NCI-H510A treated with DMSO at 0.1 percent for 48 hours (cell line): ENCODE results near the gene MEF2C.
"Not testable (repeated sequence)": the region's sequence is repeated elsewhere in the genome, so short reads cannot be mapped to it uniquely, and the experiment has no call there.

ENCODE experiments used
- DNase-seq: peaks from one replicate; lab custom pipeline; 2025; lab: John Stamatoyannopoulos, UW

Gene MEF2C

DNA sequence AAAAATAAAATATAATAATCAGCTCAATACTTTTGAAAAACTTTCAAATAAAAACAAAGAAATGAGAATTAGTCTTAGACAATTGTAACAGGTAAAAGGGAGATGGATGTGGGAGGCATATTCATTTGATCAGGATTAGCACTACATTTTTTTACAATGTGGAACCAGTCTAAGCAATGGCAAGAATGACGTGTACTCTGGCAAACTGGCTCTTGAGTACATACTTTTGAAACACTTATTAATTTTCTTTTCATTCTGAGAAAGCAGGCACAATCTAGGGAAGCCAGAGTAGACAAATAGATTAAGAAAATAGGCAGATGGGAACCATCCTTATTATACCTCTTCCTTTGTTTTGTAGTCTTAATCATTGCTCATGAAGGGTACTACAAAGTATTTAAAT lies 79.7 kb downstream of the MEF2C start:
- no peak for DNase-seq

DNA sequence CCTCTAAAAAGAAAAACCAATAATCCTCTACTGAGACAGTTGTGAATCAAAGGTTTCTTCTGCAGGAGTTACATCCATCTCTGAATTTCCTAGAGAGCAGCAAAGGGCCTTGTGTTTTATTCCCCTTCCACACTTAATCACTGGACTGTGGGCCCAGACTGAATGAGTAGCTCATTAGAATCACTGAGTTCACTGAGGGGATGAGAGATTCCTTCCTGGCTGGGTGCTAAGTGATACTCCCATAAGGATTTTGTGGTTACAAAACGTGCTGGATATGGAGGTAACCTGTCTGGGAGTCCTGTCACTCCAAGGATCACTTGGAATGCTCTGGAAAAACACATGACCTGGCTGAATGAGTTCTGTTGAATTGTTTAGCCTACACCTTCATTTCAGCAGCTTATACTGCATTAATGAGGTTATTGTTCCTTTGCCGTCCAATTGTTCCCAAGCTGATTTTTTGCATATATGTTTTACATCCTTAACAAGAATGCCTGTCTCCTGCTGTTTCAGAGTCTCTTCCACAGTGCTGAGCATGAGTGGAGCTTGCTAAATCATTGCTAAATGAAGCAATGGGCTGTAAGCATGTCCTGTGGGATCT lies 82.9 kb downstream of the MEF2C start:
- DNase-seq: no peak

DNA sequence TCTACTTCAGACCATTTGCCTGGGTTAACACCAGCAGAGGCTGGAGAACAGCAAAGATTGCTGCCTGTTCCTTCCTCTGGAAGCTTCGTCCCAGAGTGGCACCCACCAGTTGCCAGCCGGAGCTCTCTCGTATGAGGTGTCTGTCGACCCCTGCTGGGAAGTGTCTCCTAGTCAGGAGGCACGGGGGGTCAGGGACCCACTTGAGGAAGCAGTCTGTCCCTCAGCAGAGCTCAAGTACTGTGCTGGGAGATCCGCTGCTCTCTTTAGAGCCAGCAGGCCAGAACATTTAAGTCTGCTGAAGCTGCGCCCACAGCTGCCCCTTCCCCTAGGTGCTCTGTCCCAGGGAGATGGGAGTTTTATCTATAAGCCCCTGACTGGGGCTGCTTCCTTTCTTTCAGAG lies 84.1 kb downstream of the MEF2C start:
- not testable (repeated sequence) for DNase-seq

DNA sequence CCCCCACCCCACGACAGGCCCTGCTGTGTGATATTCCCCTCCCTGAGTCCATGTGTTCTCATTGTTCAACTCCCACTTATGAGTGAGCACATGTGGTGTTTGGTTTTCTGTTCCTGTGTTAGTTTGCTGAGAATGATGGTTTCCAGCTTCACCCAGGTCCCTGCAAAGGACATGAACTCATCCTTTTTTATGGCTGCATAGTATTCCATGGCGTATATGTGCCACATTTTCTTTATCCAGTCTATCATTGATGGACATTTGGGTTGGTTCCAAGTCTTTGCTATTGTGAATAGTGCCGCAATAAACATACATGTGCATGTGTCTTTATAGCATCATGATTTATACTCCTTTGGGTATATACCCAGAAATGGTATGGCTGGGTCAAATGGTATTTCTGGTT lies 89.2 kb downstream of the MEF2C start:
- DNase-seq: not testable (repeated sequence)

DNA sequence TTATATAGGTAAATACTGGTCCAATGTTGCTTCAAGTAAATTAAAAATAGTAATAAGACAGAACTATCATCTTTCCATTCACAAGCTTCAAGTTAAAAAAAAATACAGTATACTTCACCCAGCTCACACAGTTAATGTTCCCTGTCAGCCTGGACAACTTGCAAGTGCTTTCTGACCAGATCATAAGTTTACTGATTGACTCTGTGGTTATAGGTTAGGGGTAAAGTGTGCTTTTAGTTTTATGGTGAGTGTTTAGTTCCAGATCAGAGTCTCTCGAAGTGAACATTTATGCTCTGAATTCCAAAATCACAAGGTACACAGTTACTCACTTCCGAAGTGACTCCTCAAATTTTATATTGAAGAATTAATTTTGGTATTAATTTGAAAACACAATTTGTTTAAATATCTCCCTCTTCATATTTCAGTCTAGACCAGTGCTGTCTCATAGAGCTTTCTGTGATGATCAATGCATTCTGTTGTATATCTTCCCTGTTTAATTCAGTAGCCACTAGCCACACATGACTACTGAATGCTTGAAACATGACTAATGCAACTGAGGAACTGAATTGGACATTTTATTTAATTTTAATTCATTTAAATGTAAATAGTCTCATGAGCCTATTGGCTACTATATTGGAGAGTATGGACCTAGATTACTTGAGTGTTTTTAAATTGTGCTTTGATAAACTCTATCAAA lies 90.7 kb downstream of the MEF2C start:
- DNase-seq: no peak

DNA sequence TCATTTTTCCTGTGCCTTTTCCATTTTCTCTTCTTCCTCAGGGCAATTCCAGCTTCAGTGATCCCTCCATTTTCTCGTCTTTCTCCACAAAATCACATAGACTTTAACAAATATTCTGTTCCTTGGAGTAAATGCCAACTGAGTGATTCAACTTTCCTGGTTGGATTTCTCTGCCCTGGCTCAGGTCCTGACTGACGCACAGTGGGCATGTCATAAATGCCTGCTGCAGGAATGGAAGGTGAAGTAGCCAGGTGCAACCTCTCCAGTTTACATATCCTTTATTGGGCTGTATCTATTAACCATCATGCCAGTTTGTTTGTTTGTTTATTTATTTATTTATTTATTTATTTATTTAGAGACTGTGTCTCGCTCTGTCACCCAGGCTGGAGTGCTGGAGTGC lies 95.1 kb downstream of the MEF2C start:
- DNase-seq: no peak

DNA sequence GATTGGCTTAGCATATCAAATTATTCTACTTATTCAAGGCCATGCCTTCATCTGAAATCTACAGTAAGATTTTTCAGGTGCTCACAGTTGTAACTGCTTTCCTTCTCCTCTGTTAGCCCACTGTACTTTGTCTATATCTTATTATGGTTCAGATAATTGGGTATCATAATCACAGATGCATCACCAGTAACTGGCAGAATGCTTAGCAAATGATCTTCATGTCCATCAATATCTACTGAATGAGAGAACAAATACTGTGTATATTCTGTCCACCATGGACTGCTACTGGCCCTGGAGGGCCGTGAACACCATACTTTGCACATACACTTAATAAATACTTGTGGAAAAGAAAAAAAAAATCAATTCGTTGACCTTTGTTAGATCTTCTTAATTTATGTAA lies 96.2 kb downstream of the MEF2C start:
- DNase-seq: no peak

DNA sequence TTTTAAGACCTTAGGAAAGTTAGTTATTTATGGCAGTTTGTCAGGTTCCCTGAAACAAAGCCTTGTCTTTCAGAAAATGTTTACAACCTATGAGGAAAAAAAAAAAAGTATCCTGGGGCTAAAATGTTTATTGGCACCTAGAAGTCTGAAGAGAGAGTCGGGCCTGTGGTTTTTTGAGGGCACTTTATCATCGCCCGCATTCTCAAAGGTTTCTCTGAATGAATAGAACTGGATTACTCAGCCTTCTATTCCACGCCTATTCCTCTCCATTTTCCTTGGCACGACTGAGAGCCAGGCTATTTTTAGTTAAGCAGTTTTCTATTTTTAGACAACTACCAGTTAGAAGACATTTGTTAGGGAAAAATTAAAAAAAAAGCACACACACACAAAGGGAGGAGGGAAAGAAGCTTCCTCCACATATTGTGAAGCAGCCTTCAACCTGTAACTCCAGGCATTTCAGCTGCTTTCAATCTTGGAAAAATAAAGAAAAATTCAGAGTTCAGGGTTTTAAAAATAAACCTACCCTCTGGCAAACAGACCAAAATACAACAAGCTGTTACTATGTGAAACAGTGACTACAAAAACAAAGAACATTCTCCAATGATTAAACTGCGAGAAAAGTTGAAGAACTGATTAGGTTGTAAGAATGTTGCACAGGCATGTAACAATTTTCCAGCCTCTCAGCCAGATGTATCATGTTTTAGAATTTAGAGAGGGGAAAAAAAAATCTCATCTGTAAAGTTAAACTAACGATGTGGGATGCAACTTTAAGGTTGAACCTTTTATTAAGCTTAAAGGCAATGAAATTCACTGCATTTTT lies 97.0 kb downstream of the MEF2C start:
- no peak for DNase-seq

DNA sequence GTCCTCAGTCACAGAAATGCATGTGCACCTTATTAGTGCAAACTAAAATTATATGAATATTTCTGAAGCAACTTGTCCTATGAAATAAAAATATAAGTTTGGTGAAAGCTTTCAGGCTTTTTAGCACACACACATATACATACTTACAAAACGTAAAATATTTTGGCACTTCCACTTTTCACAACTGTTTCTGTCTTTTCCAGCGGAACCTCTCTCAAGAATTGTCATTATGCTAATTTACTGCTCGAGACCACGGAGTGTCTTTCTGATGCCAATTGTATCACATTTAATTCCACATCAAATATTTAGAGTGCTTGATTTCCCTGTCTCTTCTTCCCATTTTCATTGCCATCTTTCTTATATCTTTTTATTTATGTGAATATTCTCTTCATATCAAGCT lies 100.4 kb downstream of the MEF2C start:
- no peak for DNase-seq

DNA sequence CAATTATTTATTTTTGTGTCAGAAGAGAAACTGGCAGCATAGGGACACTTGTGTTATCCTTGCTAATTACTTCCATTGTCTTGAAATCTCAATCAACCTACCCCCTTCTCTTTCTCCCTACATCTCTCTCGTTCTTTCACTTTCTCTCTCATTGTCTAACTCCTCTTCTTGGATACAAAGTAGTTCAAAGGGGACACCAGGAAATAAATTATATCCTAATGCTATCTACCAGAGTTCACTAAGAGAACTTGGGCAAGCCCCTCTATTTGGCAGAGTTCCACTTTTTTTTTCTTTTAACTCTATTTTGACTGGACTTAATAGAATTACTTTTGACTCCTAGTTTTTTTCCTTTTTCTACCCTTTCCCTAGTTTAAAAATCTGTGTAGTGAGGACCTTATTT lies 102.2 kb downstream of the MEF2C start:
- no peak for DNase-seq

DNA sequence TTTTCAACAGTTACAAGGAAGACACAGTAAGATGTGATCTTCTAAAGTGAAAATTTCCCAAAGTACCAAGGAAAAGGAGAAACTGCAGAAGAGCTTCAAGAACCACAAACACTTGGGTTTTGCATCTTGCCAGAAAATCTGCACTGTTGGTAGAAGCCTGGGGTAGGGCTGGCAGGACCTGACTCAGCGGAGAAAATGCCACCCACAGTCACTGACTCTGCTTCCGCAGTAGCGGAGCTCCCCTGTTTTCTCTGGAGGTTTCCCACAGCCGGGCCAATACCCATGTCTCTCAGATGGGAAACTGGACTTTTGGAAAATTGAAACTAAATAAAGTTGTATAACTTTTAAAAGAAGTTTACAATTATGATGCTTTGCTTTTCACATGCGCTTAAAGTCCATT lies 104.2 kb downstream of the MEF2C start:
- DNase-seq: no peak

DNA sequence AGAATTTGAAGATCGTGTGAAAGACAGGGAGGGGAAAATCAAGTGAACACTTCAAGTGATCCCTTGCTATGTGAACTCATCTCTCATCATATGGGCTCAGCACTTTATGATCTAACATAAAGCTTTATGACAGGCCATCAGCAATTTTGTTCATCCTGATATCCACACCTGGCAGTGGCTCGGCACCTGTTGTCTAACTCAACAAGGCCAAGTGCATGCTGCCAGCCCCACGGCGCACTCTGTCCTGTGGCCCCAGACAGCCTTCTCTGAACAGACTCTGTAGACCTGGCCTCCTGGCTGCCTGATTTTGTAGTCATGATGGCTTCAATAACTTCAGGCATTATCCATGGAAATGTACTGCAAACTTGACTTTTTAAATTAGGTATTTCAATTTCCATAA lies 106.3 kb downstream of the MEF2C start:
- DNase-seq: no peak

DNA sequence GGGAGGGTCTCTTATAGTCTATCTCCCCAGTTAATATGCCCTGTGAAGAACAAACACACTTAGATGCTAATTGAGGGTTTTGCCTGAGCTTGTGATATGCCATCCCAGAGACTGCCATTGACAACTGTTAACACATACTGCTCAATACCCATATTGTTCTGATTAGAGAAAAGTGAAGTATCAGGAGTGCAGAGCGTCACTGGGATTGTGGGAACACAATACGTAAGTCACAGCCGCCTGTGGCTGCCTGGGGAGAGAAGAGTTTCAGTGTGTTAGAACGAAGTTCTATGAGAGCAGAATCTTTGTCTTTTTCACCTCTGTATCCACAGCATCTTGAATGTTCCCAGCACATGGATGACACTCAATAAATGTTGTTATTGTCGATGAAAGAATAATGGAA lies 110.2 kb downstream of the MEF2C start:
- DNase-seq: no peak

DNA sequence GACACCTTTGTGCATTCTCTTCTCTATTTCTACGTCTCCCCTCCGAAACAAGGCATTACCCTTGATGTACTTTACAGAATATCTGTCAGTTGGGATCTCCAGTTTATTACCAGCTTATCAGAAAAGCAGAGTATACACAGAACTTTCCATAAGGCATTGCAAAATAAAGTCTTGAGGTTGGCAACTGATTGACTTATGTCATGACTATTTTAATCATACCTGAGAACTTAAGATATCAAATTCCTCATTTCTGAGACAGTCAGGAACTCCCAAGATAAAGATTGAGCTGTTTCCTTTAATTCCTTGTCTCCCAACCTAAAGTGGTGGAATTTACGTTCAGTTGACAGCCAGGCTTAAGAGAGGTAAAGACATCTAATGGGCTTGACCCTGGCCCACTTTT lies 110.9 kb downstream of the MEF2C start:
- no peak for DNase-seq

DNA sequence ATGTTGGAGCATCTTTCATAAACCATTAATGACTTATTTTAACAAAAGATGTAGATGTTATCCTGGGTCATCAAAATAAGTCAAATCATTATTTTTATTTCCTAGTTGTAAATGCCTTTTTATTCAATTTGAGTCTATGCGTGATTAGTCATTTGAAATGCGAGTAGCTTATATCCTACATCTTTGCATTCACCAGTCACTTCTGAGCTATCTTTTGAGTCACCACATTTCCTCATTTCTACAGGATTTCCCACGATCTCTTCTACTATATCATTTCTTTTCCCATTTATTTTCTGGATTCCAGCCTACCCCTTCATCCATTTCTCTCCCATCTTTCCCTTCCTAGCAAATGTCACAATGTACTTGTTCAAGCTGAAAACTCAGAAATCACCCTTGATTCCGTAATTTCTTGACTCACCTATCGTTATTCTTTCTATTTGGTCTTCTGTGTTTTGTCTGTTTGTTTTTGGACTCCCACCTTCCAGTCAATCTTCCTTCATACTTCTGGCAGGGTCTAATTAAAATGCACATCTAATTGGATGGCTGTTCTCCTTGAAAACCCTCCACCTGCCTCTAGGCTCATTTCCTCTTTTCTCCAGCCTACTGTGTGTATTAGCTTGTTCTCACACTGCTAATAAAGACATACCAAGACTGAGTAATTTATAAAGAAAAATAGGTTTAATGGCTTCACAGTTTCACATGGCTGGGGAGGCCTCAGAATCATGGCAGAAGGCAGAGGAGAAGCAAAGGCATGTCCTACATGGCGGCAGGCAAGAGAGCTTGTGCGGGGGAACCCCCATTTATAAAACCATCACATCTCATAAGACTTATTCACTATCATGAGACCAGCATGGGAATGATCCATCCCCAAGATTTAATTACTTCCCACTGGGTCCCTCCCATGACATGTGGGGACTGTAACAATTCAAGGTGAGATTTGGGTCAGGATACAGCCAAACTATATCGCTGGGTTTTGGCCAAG lies 112.4 kb downstream of the MEF2C start:
- DNase-seq: no peak

DNA sequence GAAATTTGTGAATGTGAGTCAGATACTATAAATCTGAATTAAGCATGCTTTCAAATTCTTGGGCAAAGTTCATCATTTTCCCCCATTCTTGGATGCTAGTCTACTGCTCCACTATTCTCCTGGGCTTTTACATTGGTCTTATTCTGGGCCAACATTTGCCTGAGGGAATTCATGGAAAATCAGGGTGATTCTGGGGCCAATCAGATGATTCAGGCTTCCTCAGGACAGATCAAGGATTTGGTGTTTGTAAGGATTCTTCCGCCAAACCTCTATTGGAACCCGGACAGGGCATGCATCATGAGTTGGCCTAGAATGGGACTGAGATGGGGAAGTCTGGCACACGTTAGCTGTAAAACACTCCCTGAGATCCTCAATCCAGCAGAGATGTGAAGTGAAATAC lies 113.8 kb downstream of the MEF2C start:
- DNase-seq: no peak

DNA sequence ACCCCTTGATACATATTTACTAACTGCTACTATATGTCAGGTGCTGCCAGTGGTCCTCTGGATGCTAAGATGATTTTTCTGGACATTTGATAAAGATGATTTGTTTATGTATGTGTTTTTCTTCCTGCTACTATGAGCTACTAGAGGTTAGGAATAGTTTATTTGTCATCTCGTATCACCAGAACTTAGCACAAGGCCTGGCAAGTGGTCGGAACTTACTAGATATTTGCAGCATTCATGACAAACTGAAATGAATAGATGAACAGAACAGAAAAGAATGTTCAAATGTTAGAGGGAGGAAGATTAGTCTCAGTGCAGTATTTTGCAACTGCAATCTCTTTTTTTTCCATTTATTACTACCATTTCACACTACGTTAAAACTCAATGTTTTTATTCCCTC lies 114.6 kb downstream of the MEF2C start:
- DNase-seq: no peak

DNA sequence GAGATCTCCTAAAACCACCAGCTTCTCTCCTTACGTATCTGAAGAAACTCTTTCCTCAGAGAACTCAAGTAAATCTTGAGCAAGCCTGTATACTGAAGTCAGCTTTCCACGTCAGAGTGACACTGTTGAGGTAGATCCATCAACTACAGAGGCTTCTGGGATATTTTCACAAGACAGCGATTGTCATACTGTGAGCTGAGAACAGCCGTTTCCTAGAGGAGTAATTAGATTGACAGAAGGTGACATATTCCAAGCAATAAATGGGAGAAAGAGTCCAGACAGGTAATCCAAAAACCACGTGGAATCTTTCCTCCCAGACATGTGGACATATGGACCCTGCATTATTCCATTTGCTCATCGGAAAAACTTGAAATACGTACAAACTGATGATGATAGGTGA lies 117.2 kb downstream of the MEF2C start:
- DNase-seq: no peak

DNA sequence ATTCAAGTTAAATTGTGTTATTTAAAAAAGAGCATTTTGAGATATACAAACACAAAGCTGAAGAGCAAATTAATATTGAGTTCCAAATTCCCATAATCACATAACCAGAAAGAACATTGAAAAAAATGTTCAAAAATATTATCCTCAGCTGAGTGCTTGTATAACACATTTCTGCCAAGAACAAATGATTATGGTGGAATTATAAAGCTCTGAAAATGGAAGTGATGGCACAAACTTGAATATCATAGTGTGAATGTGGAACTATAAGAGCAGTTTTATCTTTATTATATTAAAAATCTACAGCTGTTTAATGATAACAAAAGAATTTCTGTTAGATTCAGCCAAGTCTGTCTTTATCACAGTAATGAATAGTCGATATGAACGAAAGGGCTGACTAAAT lies 117.8 kb downstream of the MEF2C start:
- no peak for DNase-seq

DNA sequence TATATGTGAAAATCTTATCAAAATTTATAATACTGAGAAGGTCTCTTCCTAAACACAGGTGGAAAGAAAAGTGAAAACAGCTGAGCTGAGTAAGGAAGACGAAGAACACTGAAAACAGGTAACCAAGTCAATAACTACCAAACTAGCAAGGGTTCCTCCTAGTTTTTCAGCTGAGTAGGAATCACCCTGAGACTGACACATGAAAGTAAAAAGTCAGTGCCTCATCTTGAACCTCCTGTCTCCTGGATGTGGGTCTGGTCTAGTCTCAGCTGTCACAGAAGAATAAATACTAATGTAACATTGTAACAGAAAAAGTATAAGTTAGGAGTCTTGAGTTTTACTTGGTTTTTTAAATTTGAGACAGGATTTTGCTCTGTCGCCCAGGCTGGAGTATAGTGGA lies 121.0 kb downstream of the MEF2C start:
- no peak for DNase-seq

DNA sequence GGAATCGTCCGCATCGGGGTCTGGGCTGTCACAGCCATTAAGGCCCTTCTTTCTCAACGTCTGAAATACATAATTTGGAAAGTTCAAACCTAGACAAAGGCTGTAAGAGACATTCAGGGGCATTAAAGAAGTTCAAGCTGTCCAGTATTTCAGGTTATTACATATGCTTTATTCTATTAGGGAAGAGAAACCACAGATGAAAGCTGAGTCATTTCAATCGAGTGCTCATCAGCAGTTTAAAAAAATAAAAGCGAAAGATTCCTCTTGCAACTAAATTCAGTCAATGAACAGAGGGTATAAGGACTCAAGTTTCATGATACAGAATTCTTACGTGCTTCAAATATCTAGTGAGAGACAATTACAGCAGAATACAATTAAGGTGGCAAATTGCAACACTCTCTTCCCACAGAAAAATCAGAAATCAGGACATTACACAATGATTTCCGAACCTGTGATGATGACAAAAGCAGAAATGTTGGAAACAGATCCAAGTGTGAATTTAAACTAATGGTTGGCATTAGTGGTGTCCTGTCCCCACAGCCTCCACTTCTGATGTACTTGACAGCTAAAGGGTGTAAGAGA lies 121.6 kb downstream of the MEF2C start:
- DNase-seq: no peak

DNA sequence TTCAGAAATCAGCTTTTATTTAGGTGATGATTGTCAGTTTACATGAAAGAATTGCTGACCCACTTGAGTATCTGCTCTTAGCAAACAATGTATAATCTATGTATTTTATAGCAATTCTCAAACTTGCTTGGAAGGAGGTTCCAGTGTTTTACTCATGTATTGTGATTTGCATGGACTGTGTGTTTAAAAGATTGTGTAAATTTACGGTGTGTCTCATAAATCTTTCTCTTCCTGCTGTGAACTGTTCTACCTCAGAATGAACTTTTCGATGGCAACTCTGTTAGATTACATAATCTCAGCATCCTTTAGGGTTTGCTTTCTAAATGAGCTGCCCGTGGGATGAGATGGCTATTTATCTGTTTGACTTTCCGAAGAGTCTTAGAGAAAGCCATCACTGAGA lies 122.5 kb downstream of the MEF2C start:
- DNase-seq: no peak
